H4 (cell line): ENCODE results near the gene HEATR9. TPM values are rescaled to one million over a fixed set of nuclear protein-coding genes. Genes with fewer than 3 reads are reported as not detected.
A peak's percentile ranks its signal among the peaks of the same experiment; 100 is the strongest.
"Not testable (repeated sequence)": the region's sequence is repeated elsewhere in the genome, so short reads cannot be mapped to it uniquely, and the experiment has no call there.

Experiments used
- DNase-seq: peaks from one replicate; pipeline ENCODE4 v3.0.0-alpha.2; 2015; ENCODE audit warnings: low spot score
- total RNA-seq: library from RNA; depleted of rRNA; stranded (reverse); fragments of >200 nt; shearing (Covaris generic); gene quantifications from 2 replicates; pipeline ENCODE4 v1.2.3, GENCODE V29; 2014; rRNA removed

The HEATR9 gene, protein sequence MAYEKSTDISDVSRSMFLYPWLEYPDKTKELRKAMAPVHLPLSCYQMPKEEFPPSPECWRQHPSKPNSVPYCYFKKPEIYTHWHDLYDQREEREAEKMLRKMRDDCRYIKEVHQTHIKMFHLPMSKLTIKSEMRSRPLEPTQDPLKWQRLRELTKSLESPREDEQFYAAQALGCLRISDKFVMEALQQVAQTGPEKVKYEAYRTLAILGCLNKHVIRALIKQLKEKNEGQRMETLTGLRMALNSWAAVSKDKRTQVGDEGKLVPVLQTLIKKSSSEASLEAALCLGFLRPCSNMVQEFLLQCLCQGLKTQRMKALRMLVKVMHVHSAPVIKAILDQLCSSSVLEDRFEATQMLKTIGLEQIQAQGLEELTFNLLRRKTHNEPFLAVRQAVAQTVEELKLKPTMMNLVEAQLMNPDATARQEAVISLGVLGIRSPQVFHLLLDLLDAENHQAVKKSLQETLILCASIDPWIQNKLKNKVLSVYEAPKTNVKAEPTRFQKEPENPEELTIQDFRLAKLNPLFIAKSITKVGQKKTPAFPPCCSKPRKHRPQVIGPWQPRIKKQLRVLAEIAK
- total RNA-seq, result not detected in 2 replicates

DNA sequence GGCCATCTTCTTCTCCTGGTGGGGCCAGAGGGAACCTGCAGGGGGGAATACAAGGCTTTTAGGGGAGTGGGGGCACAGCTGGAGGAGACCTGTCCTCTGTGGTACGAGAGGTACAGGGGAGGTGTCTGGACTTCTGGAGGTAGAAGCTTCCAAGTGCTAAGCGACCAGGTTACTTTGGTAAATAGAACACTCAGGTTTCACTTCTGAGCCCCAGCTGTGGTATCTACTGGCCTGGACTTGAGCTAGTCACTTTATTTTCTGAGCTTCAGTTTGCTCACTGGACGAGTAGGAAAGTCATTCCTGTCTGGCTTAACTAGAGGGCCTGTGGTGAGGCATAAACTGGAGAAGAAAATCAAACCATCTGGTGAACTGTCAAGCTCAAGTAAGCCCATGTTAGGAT lies at the start of gene HEATR9:
Gene HEATR9 (minus strand): TSS at position 155 of the 400 bp plus-strand sequence. CDS start 149 bp downstream, at position 6.
- no peak for DNase-seq

DNA sequence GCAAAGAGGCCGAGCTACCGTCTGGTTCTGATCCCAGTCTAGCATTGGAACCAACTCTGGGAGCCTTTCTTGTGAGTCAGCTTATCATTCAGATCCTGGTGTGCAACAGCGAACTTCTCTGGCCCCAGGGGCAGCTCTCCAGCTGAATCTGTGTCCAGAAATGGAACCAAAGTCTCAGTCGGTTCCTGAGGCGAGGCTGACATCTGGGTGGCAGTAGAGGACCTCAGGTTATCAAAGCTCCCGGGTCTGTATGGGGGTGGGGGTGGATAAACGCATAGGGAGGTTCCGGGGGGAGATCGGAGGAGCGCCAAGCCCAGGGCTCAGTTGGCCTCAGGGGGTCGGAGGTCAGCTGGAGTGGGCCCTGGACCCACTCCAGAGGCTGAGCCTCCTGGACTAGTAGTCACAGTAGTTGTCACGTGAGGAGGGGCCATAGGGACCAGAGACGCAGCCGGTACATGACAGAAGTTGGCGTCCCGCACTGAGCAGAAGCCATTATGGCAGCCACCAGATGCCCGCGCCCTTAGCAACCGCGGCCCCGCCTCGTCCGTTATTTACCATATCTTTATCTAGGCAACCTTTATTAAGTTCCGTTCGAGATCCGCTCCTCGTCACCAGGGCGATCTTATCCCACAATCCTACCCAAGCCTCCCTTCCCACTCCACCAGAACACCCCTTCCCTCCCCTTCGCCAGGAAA lies 49.0 kb upstream of the HEATR9 start:
- DNase-seq, result no peak

DNA sequence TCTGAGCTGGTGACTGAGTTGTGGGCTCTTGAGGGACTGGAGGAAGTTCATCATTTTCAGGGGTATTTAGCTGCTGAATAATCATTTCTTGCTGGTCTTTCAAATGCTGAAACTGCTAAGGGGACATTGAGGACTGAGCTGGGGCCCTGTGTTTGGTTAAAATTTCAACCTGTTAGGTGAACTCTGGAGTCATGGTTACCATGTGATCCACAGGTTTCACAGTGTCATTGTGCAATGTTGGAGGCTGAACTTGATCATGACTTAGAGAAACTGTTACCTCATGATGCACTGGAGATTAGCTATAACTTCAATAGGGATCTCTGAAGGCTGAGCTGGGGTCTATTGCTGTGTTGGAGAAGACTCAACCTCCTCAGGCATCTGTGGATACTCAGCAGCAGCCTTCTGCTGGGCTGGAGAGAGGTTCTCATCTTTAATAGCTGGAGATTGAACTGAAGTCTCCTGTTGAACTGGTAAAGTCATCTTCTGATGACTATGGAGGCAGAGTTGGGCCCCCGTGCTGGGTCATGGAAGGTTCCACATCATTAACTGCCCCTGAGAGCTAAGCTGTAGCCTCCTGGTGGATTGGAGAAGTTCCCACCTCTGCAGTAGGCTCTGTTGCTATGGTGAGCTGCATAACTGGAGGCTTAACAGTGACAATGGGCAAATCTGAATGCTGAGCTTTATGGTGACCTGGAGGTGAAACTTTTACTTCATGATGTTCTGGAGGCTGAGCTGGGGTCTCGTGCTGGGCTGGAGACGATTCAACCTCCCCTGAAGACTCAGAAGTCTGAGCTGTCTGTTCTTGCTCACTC lies 46.7 kb upstream of the HEATR9 start:
- no peak for DNase-seq

DNA sequence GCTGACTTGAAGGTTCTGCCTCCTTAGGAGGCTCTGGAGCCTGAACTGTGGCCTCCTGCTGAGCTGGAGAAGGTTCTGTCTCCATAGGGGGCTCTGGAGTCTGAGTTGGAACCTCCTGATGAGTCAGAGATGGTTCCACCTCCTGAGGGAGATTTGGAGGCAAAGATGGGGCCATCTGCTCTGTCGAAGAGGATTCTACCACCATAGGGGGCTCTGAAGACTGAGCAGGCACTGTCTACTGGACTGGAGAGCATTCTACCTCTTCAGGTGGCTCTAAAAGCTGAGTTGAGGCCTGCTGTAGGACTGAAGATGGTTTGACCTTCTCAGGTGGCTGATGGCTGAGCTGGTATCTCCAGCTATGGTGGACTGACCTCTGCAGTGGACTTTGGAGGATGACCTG lies 45.7 kb upstream of the HEATR9 start:
- no peak for DNase-seq

DNA sequence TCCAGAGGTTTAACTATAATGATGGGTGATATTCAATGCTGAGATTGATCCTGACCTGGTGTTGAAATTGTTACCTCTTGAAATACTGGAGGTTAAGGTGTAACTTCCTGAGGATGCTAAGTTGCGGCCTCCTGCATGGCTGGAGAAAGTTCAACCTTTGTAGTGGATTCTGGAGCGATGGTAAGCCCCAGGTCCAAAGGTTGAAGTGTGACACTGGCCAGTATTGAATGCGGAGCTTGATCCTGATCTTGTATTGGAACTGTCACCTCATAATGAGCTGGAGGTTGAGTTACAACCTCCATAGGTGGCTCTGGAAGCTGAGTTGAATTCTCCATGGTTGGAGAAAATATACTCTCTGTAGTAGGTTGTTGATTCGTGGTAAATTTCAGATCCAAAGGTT lies 44.9 kb upstream of the HEATR9 start:
- DNase-seq, result no peak

DNA sequence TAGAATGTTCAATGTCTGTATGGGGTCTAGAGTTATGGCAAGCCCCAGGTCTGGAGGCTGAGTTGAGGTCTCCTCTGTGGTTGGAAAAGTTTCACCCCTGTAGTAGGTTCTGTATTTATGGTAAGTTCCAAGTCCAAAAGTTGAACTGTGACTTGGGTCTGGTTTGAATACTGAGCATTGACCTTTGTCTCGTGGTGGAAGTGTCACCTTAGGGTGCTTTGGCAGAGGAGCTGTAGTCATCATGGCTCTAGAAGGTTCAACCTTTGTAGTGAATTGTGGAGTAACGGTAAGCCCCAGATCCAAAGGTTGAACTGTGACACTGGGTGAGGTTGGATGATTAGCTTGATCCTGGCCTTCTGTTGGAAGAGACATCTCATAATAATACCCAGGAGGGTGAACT lies 44.3 kb upstream of the HEATR9 start:
- DNase-seq, result no peak

DNA sequence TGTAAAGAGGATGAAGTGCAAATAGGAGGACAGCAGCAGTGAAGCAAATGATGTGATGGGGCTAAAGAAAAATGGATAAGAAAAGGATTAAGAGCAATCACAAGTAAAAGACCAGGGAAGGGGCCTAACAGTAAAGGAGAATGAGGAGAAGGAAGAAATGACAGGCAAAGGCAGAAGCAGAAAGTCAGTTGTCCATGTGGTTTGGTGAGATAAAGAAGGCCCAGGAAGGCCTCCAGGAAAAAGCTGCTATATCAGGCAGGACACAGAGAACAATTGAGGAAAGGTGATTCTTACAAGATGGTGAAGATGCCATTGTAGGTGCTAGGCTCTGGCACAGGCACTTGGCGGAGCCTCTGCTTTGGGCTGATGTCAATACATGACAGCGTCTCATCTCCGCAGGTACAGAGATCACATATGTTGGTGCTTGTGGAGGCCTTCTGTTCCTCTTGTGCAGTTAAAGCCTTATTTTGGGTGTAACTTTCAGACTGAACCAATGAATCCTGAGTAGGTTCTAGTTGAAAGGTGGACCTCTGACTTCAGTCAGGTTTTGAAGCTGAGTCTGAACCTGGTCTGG lies 43.7 kb upstream of the HEATR9 start:
- DNase-seq, result no peak

DNA sequence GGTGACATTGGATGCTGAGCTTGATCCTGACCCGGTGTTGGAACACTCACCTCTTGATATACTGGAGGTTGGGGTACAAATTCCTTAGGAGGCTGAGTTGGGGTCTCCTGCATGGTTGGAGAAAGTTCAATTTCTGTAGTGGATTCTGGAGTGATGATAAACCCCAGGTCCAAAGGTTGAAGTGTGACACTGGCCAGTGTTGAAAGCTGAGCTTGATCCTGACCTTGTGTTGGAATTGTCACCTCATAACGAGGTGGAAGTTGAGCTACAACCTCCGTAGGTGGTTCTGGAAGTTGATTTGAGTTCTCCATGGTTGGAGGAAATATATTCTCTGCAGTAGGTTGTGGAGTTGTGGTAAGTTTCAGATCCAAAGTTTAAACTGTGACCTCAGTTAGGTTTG lies 40.7 kb upstream of the HEATR9 start:
- DNase-seq, result no peak

DNA sequence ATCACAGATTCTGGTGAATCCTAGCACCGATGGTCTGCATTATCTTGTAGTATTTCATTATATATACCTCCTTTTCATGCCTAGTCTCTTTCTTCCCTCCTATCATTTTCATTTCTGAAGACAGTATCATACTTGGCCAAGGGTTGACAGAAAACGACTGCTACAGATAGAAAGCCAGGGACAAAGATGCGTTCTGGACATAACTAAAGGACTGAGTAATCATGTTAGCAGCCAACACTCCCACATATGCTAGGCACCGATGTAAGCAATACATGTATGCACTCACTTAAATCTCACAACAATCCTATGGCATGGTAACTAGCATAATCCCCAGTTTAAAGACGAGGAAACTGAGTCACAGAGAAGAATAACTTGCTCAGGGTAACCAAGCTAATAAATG lies 39.0 kb upstream of the HEATR9 start:
- no peak for DNase-seq

DNA sequence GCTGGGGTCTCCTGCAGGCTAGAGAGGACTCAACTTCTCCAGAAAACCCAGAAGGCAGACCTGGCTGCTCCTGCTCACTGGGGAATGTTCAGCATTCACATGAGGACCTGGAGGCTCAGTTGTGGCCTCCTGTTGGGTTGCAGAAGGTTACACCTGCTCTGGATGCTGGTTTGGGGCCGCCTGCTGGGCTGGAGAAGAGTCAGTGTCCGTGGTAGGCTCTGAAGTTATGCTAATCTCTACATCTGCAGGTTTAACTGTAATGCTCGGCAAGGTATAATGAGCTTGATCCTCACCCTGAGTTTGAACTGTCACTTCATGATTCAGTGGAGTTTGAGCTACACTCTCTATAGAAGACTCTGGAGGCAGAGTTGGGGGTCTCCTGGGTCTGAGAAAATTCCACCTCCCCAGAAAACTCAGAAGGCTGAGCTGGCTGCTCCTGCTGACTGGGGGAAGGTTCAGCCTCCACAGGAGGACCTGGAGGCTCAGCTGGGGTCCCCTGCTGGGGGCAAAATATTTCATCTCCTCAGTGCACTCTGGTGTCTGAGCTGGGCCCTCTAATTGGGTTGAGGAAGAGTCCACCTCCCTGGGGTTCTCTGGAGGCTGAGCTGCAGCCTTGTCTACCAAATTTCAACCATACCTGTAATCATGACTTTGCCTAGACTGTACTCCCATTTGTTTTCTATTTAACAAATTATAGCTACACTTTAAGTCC lies 38.4 kb upstream of the HEATR9 start:
- DNase-seq, result no peak

DNA sequence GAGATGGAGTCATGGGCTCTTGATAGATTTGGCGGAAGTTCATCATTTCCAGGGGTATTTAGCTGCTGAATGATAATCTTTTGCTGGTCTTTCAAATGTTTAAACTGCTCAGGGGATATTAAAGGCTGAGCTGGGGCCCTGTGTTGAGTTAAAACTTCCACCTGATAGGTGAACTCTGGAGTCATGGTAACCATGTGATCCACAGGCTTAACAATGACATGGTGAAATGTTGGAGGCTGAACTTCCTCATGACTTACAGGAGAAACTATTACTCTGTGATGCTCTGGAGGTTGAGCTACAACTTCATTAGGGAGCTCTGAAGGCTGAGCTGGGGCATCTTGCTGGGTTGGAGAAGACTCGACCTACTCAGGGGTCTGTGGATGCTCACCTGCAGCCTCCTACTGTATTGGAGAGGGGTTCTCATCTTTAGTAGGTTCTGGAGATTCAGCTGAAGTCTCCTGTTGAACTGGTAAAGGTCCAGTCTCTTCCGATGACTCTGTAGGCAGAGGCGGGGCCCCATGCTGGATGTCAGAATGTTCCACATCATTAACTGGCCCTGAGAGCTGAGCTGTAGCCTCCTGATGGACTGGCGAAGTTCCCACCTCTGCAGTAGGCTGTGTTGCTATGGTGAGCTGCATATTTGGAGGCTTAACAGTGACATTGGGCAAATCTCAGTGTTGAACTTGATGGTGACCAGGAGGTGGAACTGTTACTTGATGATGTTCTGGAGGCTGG lies 37.7 kb upstream of the HEATR9 start:
- no peak for DNase-seq

DNA sequence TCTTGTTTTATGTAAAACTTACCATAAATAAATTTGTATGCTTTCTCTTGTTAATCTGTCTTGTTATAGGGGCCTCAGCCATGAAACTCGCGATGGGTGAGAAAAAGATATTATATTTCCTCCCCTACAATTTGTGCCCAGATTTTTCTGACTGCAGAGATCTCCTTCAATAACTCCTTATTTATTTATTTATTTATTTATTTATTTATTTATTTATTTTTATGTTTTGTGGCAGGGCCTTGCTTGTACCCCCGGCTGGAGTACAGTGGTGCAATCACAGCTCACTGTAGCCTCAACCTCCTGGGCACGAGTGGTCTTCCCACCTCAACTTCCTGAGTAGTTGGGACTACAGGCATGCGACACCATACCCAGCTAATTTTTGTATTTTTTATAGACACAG lies 34.8 kb upstream of the HEATR9 start:
- DNase-seq, result no peak

DNA sequence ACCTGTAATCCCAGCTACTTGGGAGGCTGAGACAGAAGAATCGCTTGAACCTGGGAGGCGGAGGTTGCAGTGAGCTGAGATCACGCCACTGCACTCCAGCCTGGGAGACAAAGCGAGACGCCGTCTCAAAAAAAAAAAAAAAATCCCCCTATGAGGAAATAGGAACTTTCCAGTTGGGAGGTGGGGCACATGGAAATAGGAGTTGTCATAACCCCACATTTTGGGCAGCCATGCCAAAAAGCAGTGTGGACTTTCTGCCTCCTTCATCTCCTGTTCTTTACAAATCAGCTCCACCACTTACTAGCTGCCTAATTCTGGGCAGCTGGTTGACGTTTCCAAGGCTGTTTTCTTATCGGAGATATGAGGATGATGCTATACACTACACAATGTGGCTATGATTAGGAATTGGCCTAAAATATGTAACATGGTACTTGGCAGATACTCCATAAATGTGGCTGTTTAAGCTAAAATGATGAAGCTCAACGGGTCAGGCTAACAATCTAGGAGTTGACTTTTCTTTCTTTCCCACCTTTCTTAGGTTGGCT lies 33.0 kb upstream of the HEATR9 start:
- DNase-seq, result no peak

DNA sequence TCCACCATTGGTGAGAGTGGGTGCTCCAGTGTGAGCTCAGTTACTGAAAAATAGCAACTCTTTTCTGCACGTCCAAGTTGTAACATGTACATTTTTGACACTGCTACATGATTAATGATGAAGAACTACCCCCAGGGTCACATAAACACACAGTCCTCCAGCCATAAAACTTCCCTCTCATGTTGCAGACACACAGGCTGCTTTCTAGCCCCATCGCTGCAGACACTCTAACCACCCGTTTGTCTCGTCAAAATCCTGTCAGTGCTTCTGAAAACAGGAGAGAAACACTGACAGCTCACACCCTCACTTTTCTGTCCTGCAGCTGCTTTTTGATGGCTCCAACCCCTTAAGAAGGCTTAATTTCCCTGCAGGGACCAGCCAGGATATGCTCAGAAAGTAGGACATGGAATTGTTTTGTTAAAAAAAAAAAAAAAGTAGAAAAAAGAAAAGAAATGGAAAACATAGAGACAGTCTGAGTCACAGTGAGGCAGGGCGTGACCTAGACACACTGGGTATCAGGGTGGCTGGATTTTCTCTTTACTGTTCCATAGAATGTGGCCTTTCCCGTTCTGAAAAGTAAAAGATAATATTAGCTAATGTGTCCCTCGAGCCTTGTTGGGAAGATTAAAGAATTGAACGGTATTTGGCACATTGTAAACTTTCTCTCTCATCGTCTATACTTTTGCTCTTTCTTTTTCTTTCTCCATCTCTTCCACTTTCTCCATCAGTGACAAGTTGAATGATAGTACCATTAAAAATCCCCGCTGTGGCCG lies 32.2 kb upstream of the HEATR9 start:
- DNase-seq, result no peak

DNA sequence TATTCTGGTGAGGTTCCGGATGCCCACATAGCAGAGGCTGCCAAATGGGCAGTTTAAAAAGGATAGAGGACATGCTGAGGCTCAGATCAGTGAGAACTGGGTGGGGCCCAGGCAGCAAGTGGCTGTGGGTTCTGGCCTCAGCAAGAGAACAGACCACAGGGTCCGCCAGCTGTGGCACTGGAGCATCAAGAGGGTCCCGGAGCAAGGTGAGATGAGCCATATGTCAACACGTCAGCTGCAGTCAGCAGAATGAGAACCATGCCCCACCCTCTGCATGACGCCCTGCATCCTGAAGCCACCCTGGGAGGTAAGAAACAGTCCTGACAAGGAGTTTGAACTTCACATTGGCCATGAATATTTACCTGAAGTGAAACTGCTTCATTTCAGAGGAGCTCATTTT lies 31.6 kb upstream of the HEATR9 start:
- no peak for DNase-seq

DNA sequence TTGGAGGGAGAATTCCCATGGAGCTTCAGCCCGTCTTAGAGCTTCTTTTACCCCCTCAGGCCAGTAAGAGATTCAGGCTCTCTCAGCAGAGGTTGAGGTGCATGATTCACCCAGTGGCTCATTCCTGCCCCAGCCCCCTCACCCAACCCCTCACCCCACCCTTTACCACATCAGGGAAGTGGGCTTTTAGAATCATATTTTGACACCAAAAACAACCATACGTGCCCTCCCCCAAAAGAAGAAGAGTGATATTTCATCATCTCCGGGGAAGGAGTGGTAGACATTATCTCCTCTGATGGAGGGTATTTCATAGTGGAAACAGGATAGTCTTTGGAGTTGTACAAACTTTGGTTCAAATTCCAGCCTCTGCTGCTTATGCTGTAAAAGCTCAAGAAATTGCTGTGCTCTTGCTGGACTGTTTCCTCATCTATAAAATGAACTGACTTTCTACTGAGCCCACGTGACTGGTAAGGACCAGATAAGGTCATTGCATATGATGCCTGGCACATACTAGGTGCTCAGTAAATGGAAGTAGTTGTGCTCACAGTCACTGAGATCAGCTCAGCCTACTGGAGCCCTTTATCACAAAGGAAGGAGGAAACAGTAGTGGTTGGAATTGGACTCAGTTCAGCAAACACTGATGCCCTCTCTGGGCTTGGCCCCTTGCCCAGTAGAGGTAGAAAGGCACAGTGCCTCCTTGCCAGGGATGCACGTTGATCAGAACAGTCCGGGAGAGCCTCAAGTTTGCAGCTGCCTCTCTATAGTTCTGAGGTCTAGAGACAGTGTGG lies 29.8 kb upstream of the HEATR9 start:
- DNase-seq, result peak; percentile 64

DNA sequence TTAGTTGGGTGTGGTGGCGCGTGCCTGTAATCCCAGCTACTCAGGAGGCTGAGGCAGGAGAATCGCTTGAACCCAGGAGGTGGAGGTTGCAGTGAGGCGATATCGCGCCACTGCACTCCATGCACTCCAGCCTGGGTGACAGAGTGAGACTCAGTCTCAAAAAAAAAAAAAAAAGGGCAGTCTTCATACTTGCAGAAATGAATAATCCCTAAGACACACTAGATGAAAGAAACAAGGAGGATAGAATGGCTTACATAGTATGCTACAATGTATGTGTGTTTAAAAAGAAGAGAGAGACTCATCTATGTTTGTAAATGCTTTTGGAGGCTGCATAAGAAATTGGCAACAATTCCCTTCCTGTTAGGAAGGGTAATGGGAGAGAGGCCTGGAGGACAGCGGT lies 29.1 kb upstream of the HEATR9 start:
- not testable (repeated sequence) for DNase-seq
